Measurements from ENCODE around the gene BCL2L11. TPM values are rescaled to one million over a fixed set of nuclear protein-coding genes. Genes with fewer than 3 reads are reported as not detected.

BCL2L11 gene
- polyA plus RNA-seq, 4 donors, result 8.5 to 33.4 (median 10.5) TPM

GRCh38 chr2:111178730-111179405 lies 58.2 kb downstream of the BCL2L11 start:
- peaks cover 0 to 55% (median 11%) of the 10 kb centered on the region in 3 donors for H3K4me1 ChIP-seq (ENCODE audit: control insufficient read depth in 3 of 3, insufficient read depth in 2 of 3, low read depth in 1 of 3, low read length in 2 of 3)
- FAIRE-seq, result no peak
- H3K9me3 ChIP-seq (ENCODE audit: control insufficient read depth in 2 of 2, insufficient read depth in 1 of 2, low read depth in 1 of 2, low read length in 1 of 2), result no peaks in the 10 kb centered on the region
- no peaks in the 10 kb centered on the region for H3K36me3 ChIP-seq (ENCODE audit: control insufficient read depth in 3 of 3, insufficient read depth in 2 of 3, low read depth in 1 of 3, low read length in 3 of 3)
- peak; percentile 85 to 89 for DNase-seq
- H3K27ac ChIP-seq (ENCODE audit: low read depth in 1 of 3, low read length in 2 of 3), result peak overlapping the region in 1 of 3 donors; percentile 92
- H3K27me3 ChIP-seq (ENCODE audit: control insufficient read depth in 3 of 3, insufficient read depth in 3 of 3, low read length in 3 of 3), result no peaks in the 10 kb centered on the region
- H3K4me3 ChIP-seq (ENCODE audit: low read depth in 1 of 3, low read length in 3 of 3), result no peak overlapping the region
- WGBS, 3 donors, result 37 to 60% (median 56%) methylated on average over 5 of the region's 5 CpGs

- no peak overlapping the region for H3K27ac ChIP-seq (ENCODE audit: low read depth in 1 of 3, low read length in 2 of 3)
- H3K36me3 ChIP-seq (ENCODE audit: control insufficient read depth in 3 of 3, insufficient read depth in 2 of 3, low read depth in 1 of 3, low read length in 3 of 3), result no peaks in the 10 kb centered on the region
- no peak overlapping the region for H3K4me3 ChIP-seq (ENCODE audit: low read depth in 1 of 3, low read length in 3 of 3)
- FAIRE-seq (no peak), DNase-seq (no peak)
- 44 to 55% (median 51%) methylated on average over 2 of the region's 2 CpGs for WGBS, 3 donors
- peaks cover 0 to 2% of the 10 kb centered on the region in 2 donors for H3K9me3 ChIP-seq (ENCODE audit: control insufficient read depth in 2 of 2, insufficient read depth in 1 of 2, low read depth in 1 of 2, low read length in 1 of 2)
- H3K27me3 ChIP-seq (ENCODE audit: control insufficient read depth in 3 of 3, insufficient read depth in 3 of 3, low read length in 3 of 3), result no peaks in the 10 kb centered on the region
- peaks cover 0 to 76% (median 27%) of the 10 kb centered on the region in 3 donors for H3K4me1 ChIP-seq (ENCODE audit: control insufficient read depth in 3 of 3, insufficient read depth in 2 of 3, low read depth in 1 of 3, low read length in 2 of 3)
Observed at GRCh38 chr2:111182121-111182520, 61.4 kb downstream of the BCL2L11 start.

- Histone ChIP-seq H3K9me3 (ENCODE audit: control insufficient read depth in 2 of 2, insufficient read depth in 1 of 2, low read depth in 1 of 2, low read length in 1 of 2) (peaks cover 0 to 2% of the 10 kb centered on the region in 2 donors), H3K4me1 (ENCODE audit: control insufficient read depth in 3 of 3, insufficient read depth in 2 of 3, low read depth in 1 of 3, low read length in 2 of 3) (peaks cover 0 to 75% (median 26%) of the 10 kb centered on the region in 3 donors), H3K4me3 (ENCODE audit: low read depth in 1 of 3, low read length in 3 of 3) (no peak overlapping the region), H3K27ac (ENCODE audit: low read depth in 1 of 3, low read length in 2 of 3) (no peak overlapping the region), H3K36me3 (ENCODE audit: control insufficient read depth in 3 of 3, insufficient read depth in 2 of 3, low read depth in 1 of 3, low read length in 3 of 3) (no peaks in the 10 kb centered on the region), H3K27me3 (ENCODE audit: control insufficient read depth in 3 of 3, insufficient read depth in 3 of 3, low read length in 3 of 3) (no peaks in the 10 kb centered on the region)
- WGBS, 3 donors, result 57 to 76% (median 63%) methylated on average over 2 of the region's 2 CpGs
- FAIRE-seq (no peak), DNase-seq (no peak)
Observed at GRCh38 chr2:111182740-111183139, 62.0 kb downstream of the BCL2L11 start.

- FAIRE-seq (no peak), DNase-seq (peak; percentile 20 to 45)
- H3K27me3 ChIP-seq (ENCODE audit: control insufficient read depth in 3 of 3, insufficient read depth in 3 of 3, low read length in 3 of 3), result no peaks in the 10 kb centered on the region
- peak overlapping the region; percentile 50 to 88 (median 86) for H3K27ac ChIP-seq (ENCODE audit: low read depth in 1 of 3, low read length in 2 of 3)
- no peaks in the 10 kb centered on the region for H3K36me3 ChIP-seq (ENCODE audit: control insufficient read depth in 3 of 3, insufficient read depth in 2 of 3, low read depth in 1 of 3, low read length in 3 of 3)
- WGBS, 3 donors, result 19 to 46% (median 26%) methylated on average over 2 of the region's 2 CpGs
- peaks cover 0 to 2% of the 10 kb centered on the region in 2 donors for H3K9me3 ChIP-seq (ENCODE audit: control insufficient read depth in 2 of 2, insufficient read depth in 1 of 2, low read depth in 1 of 2, low read length in 1 of 2)
- no peak overlapping the region for H3K4me3 ChIP-seq (ENCODE audit: low read depth in 1 of 3, low read length in 3 of 3)
- H3K4me1 ChIP-seq (ENCODE audit: control insufficient read depth in 3 of 3, insufficient read depth in 2 of 3, low read depth in 1 of 3, low read length in 2 of 3), result peaks cover 0 to 54% (median 18%) of the 10 kb centered on the region in 3 donors
Observed at GRCh38 chr2:111184725-111185310, 64.1 kb downstream of the BCL2L11 start.

GRCh38 chr2:111185361-111186022 lies 64.8 kb downstream of the BCL2L11 start:
- H3K27ac ChIP-seq (ENCODE audit: low read depth in 1 of 3, low read length in 2 of 3), result peak overlapping the region; percentile 50 to 88 (median 86)
- FAIRE-seq (no peak), DNase-seq (peak; percentile 95 to 98)
- H3K9me3 ChIP-seq (ENCODE audit: control insufficient read depth in 2 of 2, insufficient read depth in 1 of 2, low read depth in 1 of 2, low read length in 1 of 2), result peaks cover 0 to 2% of the 10 kb centered on the region in 2 donors
- 15 to 60% (median 19%) methylated on average over 12 of the region's 12 CpGs for WGBS, 3 donors
- no peaks in the 10 kb centered on the region for H3K27me3 ChIP-seq (ENCODE audit: control insufficient read depth in 3 of 3, insufficient read depth in 3 of 3, low read length in 3 of 3)
- no peak overlapping the region for H3K4me3 ChIP-seq (ENCODE audit: low read depth in 1 of 3, low read length in 3 of 3)
- H3K4me1 ChIP-seq (ENCODE audit: control insufficient read depth in 3 of 3, insufficient read depth in 2 of 3, low read depth in 1 of 3, low read length in 2 of 3), result peaks cover 0 to 49% (median 18%) of the 10 kb centered on the region in 3 donors
- no peaks in the 10 kb centered on the region for H3K36me3 ChIP-seq (ENCODE audit: control insufficient read depth in 3 of 3, insufficient read depth in 2 of 3, low read depth in 1 of 3, low read length in 3 of 3)

GRCh38 chr2:111186121-111186715 lies 65.5 kb downstream of the BCL2L11 start:
- H3K4me3 ChIP-seq (ENCODE audit: low read depth in 1 of 3, low read length in 3 of 3), result no peak overlapping the region
- peaks cover 0 to 49% (median 18%) of the 10 kb centered on the region in 3 donors for H3K4me1 ChIP-seq (ENCODE audit: control insufficient read depth in 3 of 3, insufficient read depth in 2 of 3, low read depth in 1 of 3, low read length in 2 of 3)
- H3K9me3 ChIP-seq (ENCODE audit: control insufficient read depth in 2 of 2, insufficient read depth in 1 of 2, low read depth in 1 of 2, low read length in 1 of 2), result peaks cover 0 to 2% of the 10 kb centered on the region in 2 donors
- no peak for FAIRE-seq
- no peaks in the 10 kb centered on the region for H3K27me3 ChIP-seq (ENCODE audit: control insufficient read depth in 3 of 3, insufficient read depth in 3 of 3, low read length in 3 of 3)
- H3K36me3 ChIP-seq (ENCODE audit: control insufficient read depth in 3 of 3, insufficient read depth in 2 of 3, low read depth in 1 of 3, low read length in 3 of 3), result no peaks in the 10 kb centered on the region
- peak overlapping the region in 2 of 3 donors; percentile 24 to 86 for H3K27ac ChIP-seq (ENCODE audit: low read depth in 1 of 3, low read length in 2 of 3)
- WGBS, 3 donors, result 34 to 68% (median 45%) methylated on average over 10 of the region's 10 CpGs
- DNase-seq, result peak; percentile 63 to 75

GRCh38 chr2:111186933-111187332 lies 66.2 kb downstream of the BCL2L11 start:
- 85 to 96% (median 94%) methylated on average over 6 of the region's 6 CpGs for WGBS, 3 donors
- Histone ChIP-seq H3K4me3 (ENCODE audit: low read depth in 1 of 3, low read length in 3 of 3) (no peak overlapping the region), H3K4me1 (ENCODE audit: control insufficient read depth in 3 of 3, insufficient read depth in 2 of 3, low read depth in 1 of 3, low read length in 2 of 3) (peaks cover 0 to 45% (median 18%) of the 10 kb centered on the region in 3 donors), H3K9me3 (ENCODE audit: control insufficient read depth in 2 of 2, insufficient read depth in 1 of 2, low read depth in 1 of 2, low read length in 1 of 2) (peaks cover 0 to 2% of the 10 kb centered on the region in 2 donors), H3K36me3 (ENCODE audit: control insufficient read depth in 3 of 3, insufficient read depth in 2 of 3, low read depth in 1 of 3, low read length in 3 of 3) (no peaks in the 10 kb centered on the region), H3K27me3 (ENCODE audit: control insufficient read depth in 3 of 3, insufficient read depth in 3 of 3, low read length in 3 of 3) (no peaks in the 10 kb centered on the region), H3K27ac (ENCODE audit: low read depth in 1 of 3, low read length in 2 of 3) (peak overlapping the region in 1 of 3 donors; percentile 86)
- DNase-seq (no peak), FAIRE-seq (no peak)

- no peaks in the 10 kb centered on the region for H3K27me3 ChIP-seq (ENCODE audit: control insufficient read depth in 3 of 3, insufficient read depth in 3 of 3, low read length in 3 of 3)
- DNase-seq, result no peak
- no peak overlapping the region for H3K4me3 ChIP-seq (ENCODE audit: low read depth in 1 of 3, low read length in 3 of 3)
- no peaks in the 10 kb centered on the region for H3K36me3 ChIP-seq (ENCODE audit: control insufficient read depth in 3 of 3, insufficient read depth in 2 of 3, low read depth in 1 of 3, low read length in 3 of 3)
- peaks cover 0 to 2% of the 10 kb centered on the region in 2 donors for H3K9me3 ChIP-seq (ENCODE audit: control insufficient read depth in 2 of 2, insufficient read depth in 1 of 2, low read depth in 1 of 2, low read length in 1 of 2)
- H3K4me1 ChIP-seq (ENCODE audit: control insufficient read depth in 3 of 3, insufficient read depth in 2 of 3, low read depth in 1 of 3, low read length in 2 of 3), result peaks cover 0 to 44% (median 21%) of the 10 kb centered on the region in 3 donors
- no peak overlapping the region for H3K27ac ChIP-seq (ENCODE audit: low read depth in 1 of 3, low read length in 2 of 3)
- WGBS, 3 donors, result 90 to 97% (median 95%) methylated on average over 3 of the region's 3 CpGs
- FAIRE-seq, result no peak
Observed at GRCh38 chr2:111188681-111189080, 68.0 kb downstream of the BCL2L11 start.

Measured in small intestine (tissue), 7 donors.